ENCODE measurements around the gene TMEM213.
"Not testable (repeated sequence)": the region's sequence is repeated elsewhere in the genome, so short reads cannot be mapped to it uniquely, and the experiment has no call there.

The TMEM213 gene

GRCh38 chr7:138798836-138799235, 1.0 kb downstream of the TMEM213 start:
- no peak for TF ChIP-seq CTCF (conservative IDR thresholded peaks at IDR 0.05)
- H3K27ac ChIP-seq = no peak overlapping the region

- H3K27ac ChIP-seq = no peak overlapping the region
- no peak for TF ChIP-seq CTCF (conservative IDR thresholded peaks at IDR 0.05)
These were observed 1.7 kb downstream of the TMEM213 start for GRCh38 chr7:138799336-138800000.

GRCh38 chr7:138801256-138801655, 3.5 kb downstream of the TMEM213 start:
- no peak for TF ChIP-seq CTCF (conservative IDR thresholded peaks at IDR 0.05)

GRCh38 chr7:138802706-138803105, 4.9 kb downstream of the TMEM213 start:
- no peak overlapping the region for H3K27ac ChIP-seq
- no peak for TF ChIP-seq CTCF (conservative IDR thresholded peaks at IDR 0.05)

More at GRCh38 chr7:138801256-138801655, 3.5 kb downstream of the TMEM213 start:
- H3K27ac ChIP-seq = no peak overlapping the region

- TF ChIP-seq CTCF (conservative IDR thresholded peaks at IDR 0.05) = no peak
- no peak overlapping the region for H3K27ac ChIP-seq
These were observed 6.8 kb downstream of the TMEM213 start for GRCh38 chr7:138804618-138805017.

GRCh38 chr7:138809346-138809745, 11.6 kb downstream of the TMEM213 start:
- TF ChIP-seq CTCF (conservative IDR thresholded peaks at IDR 0.05) = no peak
- no peak overlapping the region for H3K27ac ChIP-seq

GRCh38 chr7:138811327-138811726, 13.5 kb downstream of the TMEM213 start:
- H3K27ac ChIP-seq = not testable (repeated sequence)

- TF ChIP-seq CTCF (conservative IDR thresholded peaks at IDR 0.05) = no peak
- H3K27ac ChIP-seq = no peak overlapping the region
These were observed 16.2 kb downstream of the TMEM213 start for GRCh38 chr7:138813945-138814344.

All from VCaP (cell line).